ENCODE measurements around the gene SORCS2.

GRCh38 chr4:7334521-7335275 is 142.4 kb downstream of the SORCS2 start:
- TF ChIP-seq, protein P1, sequence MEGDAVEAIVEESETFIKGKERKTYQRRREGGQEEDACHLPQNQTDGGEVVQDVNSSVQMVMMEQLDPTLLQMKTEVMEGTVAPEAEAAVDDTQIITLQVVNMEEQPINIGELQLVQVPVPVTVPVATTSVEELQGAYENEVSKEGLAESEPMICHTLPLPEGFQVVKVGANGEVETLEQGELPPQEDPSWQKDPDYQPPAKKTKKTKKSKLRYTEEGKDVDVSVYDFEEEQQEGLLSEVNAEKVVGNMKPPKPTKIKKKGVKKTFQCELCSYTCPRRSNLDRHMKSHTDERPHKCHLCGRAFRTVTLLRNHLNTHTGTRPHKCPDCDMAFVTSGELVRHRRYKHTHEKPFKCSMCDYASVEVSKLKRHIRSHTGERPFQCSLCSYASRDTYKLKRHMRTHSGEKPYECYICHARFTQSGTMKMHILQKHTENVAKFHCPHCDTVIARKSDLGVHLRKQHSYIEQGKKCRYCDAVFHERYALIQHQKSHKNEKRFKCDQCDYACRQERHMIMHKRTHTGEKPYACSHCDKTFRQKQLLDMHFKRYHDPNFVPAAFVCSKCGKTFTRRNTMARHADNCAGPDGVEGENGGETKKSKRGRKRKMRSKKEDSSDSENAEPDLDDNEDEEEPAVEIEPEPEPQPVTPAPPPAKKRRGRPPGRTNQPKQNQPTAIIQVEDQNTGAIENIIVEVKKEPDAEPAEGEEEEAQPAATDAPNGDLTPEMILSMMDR (IDR thresholded peaks at IDR 0.05) = no peak
- TF ChIP-seq EZH2 (IDR thresholded peaks at IDR 0.05) = no peak

Measured in neural progenitor cell (in vitro differentiated cells).